Naive B cell (primary cell): Measurements from ENCODE around the gene MOGAT3. TPM values are rescaled to one million over a fixed set of nuclear protein-coding genes. Genes with fewer than 3 reads are reported as not detected.

ENCODE experiments used
- ATAC-seq, 2 donors: fragments of 150-1000 bp; cut with Tn5 transposase; 2 replicates each; pipeline ENCODE4 v1.10.0; 2021; ENCODE audit warnings: low read depth in 2 of 2, mild to moderate bottlenecking in 2 of 2, moderate library complexity in 2 of 2
- DNase-seq: peaks from one replicate; pipeline ENCODE4 v3.0.0; 2022
- H3K27ac Mint-ChIP-seq, 6 donors: one replicate each; pipeline ENCODE4 v1.8.0; 2020 to 2022; ENCODE audit warnings: mild to moderate bottlenecking in 6 of 6, mixed read lengths in 6 of 6, moderate library complexity in 5 of 6, inconsistent platforms in 2 of 6
- H3K27me3 Mint-ChIP-seq, 3 donors: one replicate each; pipeline ENCODE4 v1.8.0; 2021 to 2022; ENCODE audit warnings: mixed read lengths in 3 of 3, mild to moderate bottlenecking in 1 of 3
- H3K36me3 Mint-ChIP-seq, 2 donors: one replicate each; pipeline ENCODE4 v1.8.0; 2020 to 2022; ENCODE audit warnings: mixed read lengths in 2 of 2, inconsistent platforms in 1 of 2, mild to moderate bottlenecking in 1 of 2
- H3K4me1 Mint-ChIP-seq, 3 donors: one replicate each; pipeline ENCODE4 v1.8.0; 2020 to 2022; ENCODE audit warnings: mixed read lengths in 3 of 3, inconsistent platforms in 1 of 3, mild to moderate bottlenecking in 1 of 3, moderate library complexity in 1 of 3
- H3K4me3 Mint-ChIP-seq, 8 donors: one replicate each; pipeline ENCODE4 v1.8.0; 2020 to 2022; ENCODE audit warnings: mild to moderate bottlenecking in 8 of 8, mixed read lengths in 8 of 8, moderate library complexity in 8 of 8, inconsistent platforms in 2 of 8
- H3K9me3 Mint-ChIP-seq, 7 donors: one replicate each; pipeline ENCODE4 v1.8.0; 2020 to 2022; ENCODE audit warnings: mixed read lengths in 7 of 7, mild to moderate bottlenecking in 5 of 7, inconsistent platforms in 2 of 7, moderate library complexity in 1 of 7
- polyA plus RNA-seq, 6 donors: library from polyadenylated mRNA; unstranded; fragments of 300-500 nt; fragmentation: Illumina TruSeq; gene quantifications; one replicate each; pipeline ENCODE4 v1.2.3, GENCODE V29; 2021; ENCODE audit warnings: low read depth in 6 of 6

MOGAT3 gene
- polyA plus RNA-seq, 6 donors from 2014 or later: not detected

DNA sequence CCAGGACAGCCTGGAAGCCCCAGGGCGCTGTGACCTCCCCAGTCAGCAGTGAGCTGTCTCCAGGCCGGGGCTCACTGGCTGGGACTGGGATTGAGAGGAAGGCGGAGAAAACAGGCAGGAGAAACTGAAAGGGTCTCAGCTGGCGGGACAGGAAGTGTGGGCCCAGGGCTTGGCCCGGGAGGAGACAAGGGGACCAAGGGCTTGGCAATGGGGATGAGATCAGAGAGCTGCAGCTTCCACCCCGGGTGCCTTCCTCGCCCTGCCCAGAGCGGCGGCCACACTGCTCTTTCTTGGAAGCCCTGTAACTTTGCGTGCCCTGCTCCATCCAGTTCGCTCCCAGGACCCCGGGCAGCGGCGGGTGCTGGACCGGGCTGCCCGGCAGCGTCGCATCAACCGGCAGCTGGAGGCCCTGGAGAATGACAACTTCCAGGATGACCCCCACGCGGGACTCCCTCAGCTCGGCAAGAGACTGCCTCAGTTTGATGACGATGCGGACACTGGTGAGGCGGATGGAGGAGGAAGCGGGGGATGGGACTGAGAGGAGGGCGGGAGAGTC, 21.5 kb upstream of the MOGAT3 start:
- H3K4me3 Mint-ChIP-seq: no peak overlapping the region
- DNase-seq (no peak), ATAC-seq (no peak)
- no peaks in the 10 kb centered on the region for H3K9me3 Mint-ChIP-seq
- H3K27ac Mint-ChIP-seq: peak overlapping the region in 1 of 6 donors; percentile 47
- peaks cover 29 to 36% (median 34%) of the 10 kb centered on the region in 3 donors for H3K4me1 Mint-ChIP-seq
- peaks cover 0 to 17% of the 10 kb centered on the region in 2 donors for H3K36me3 Mint-ChIP-seq
- H3K27me3 Mint-ChIP-seq: no peaks in the 10 kb centered on the region

DNA sequence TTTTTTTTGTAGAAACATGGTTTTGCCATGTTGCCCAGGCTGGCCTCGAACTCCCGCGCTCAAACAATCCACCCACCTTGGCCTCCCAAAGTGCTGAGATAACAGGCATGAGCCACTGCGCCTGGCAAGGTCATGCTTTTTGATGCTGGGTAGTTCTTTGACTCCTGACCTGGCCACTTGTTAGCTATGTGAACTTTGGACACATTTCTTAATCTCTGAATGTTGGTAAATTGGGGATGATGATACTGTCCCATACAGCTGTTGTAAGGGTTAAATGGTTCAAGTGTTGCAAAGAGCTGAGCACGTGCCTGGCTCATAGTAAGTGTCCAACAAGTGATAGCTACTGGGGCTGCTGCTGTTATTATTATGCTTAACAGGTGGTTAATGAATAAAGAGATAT, 19.5 kb upstream of the MOGAT3 start:
- Mint-ChIP-seq H3K27ac (no peak overlapping the region), H3K36me3 (peaks cover 0 to 17% of the 10 kb centered on the region in 2 donors), H3K4me3 (peak overlapping the region in 4 of 8 donors; percentile 16 to 96 (median 22)), H3K9me3 (no peaks in the 10 kb centered on the region), H3K4me1 (peaks cover 36 to 49% (median 47%) of the 10 kb centered on the region in 3 donors), H3K27me3 (no peaks in the 10 kb centered on the region)
- DNase-seq (no peak), ATAC-seq (no peak)

GRCh38 chr7:101218236-101219125, 17.6 kb upstream of the MOGAT3 start:
- H3K27me3 Mint-ChIP-seq: no peaks in the 10 kb centered on the region
- no peaks in the 10 kb centered on the region for H3K9me3 Mint-ChIP-seq
- DNase-seq (no peak), ATAC-seq (no peak)
- peak overlapping the region; percentile 94 to 98 (median 96) for H3K4me3 Mint-ChIP-seq
- H3K4me1 Mint-ChIP-seq: peaks cover 36 to 45% (median 45%) of the 10 kb centered on the region in 3 donors
- peak overlapping the region; percentile 88 to 96 (median 93) for H3K27ac Mint-ChIP-seq
- H3K36me3 Mint-ChIP-seq: peaks cover 0 to 9% of the 10 kb centered on the region in 2 donors

DNA sequence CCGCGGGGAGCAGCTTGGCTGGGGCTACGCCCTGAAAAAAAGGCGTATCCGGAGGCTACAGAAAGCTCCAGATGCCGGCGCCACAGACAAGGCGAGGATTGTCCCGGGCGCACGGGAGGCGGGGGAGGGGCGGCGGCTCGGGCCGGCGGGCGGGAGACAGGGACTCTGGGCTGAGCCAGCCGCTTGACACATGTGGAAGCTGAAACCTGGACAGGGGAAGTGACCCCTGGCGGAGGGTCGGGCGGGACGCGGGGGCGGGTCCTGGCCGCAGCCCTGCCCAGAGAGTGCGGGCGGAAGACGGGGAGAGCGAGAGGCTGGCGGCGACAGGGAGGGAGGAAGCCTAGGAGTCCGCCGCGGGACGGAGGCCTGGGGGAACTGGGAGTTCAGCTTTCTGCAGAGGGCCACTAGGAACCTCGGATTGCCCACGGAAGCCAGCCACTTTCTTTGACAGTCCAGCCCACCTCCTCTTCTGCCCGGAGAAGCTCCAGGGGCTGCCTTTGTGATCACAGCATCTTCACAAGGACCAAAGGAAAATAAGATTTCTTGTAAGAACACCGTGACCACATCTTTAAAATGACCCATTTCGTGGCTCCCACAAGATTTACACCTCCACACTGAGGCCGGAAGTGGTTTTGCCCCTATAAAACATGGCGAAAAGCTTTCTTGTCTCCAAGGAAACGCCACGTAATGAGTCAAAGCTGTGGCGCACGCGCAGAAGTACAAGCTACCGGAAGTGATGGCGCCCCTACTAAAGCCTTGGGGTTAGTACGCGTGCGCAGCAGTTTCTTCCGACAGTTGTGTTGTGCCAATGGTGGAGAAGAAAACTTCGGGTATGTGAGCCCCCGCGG, 16.8 kb upstream of the MOGAT3 start, which contains the start of the genes PLOD3 and ZNHIT1:
Gene PLOD3, minus strand, starts transcription at position 194 of the 848 bp plus-strand sequence. CDS start 307 bp downstream, outside the sequence.
Gene ZNHIT1, plus strand, starts transcription at position 778 of the 848 bp plus-strand sequence. Its CDS starts 31 bp downstream, at position 809.
- Mint-ChIP-seq H3K27ac (peak within 1 kb of the TSS; percentile 88 to 96 (median 93)), H3K4me1 (peaks cover 36 to 45% (median 45%) of the 10 kb centered on the region in 3 donors), H3K27me3 (no peaks in the 10 kb centered on the region), H3K4me3 (peak within 1 kb of the TSS; percentile 94 to 98 (median 96)), H3K36me3 (peaks cover 0 to 8% of the 10 kb centered on the region in 2 donors), H3K9me3 (no peaks in the 10 kb centered on the region)
- peak; percentile 86 for ATAC-seq
- peak; percentile 92 for DNase-seq

- Mint-ChIP-seq H3K27ac (peak overlapping the region; percentile 26 to 93 (median 60)), H3K9me3 (no peaks in the 10 kb centered on the region), H3K4me1 (peaks cover 32 to 45% (median 40%) of the 10 kb centered on the region in 3 donors), H3K36me3 (peaks cover 0 to 2% of the 10 kb centered on the region in 2 donors), H3K27me3 (no peaks in the 10 kb centered on the region), H3K4me3 (peak overlapping the region; percentile 94 to 98 (median 96))
- DNase-seq: no peak
- ATAC-seq: no peak
These were observed 16.1 kb upstream of the MOGAT3 start for GRCh38 chr7:101216860-101217387.

DNA sequence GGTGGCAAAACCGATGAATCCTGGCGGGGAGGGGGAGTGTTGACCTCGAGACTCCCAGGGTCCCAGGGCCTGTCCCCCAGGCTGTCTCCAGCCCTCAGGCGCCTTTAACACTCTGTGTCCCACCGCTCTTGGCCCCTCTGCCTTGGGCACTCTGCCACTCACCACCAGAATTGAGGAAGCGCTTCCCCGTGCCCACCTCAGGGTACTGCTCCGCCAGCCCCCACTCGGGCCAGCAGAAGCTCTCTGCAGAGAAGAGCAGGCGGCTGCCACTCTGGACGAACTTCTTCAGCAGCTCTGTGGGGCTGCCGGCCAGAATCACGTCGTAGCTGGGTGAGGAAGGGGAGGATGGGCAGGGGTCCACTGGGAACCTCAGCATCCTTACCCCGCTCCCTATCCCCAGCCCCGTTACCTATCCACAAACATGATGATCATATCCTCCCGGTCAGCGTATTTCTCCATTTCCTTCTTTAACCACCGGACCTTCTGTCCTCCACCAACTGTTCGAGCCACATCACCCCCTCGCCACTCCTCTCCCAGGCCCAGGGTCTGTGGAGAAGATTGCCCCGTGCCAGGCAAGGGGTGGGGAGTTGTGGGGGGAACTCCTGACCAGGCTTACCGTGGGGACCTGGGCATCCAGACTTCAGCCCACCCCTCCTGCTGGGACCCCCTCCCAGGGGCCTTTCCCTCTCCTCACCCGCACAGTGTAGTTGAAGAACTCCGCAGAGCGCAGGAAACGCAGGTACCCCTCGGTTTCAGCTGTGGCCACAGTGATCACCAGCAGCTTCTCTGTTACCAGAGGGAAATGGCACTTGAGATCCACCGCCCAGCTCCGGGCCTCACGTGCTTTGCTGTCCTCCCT, 15.4 kb upstream of the MOGAT3 start:
- no peaks in the 10 kb centered on the region for H3K36me3 Mint-ChIP-seq
- ATAC-seq: no peak
- H3K4me1 Mint-ChIP-seq: peaks cover 26 to 41% (median 33%) of the 10 kb centered on the region in 3 donors
- H3K27ac Mint-ChIP-seq: peak overlapping the region; percentile 53 to 93 (median 66)
- DNase-seq: no peak
- no peaks in the 10 kb centered on the region for H3K9me3 Mint-ChIP-seq
- no peaks in the 10 kb centered on the region for H3K27me3 Mint-ChIP-seq
- peak overlapping the region; percentile 82 to 98 (median 96) for H3K4me3 Mint-ChIP-seq

DNA sequence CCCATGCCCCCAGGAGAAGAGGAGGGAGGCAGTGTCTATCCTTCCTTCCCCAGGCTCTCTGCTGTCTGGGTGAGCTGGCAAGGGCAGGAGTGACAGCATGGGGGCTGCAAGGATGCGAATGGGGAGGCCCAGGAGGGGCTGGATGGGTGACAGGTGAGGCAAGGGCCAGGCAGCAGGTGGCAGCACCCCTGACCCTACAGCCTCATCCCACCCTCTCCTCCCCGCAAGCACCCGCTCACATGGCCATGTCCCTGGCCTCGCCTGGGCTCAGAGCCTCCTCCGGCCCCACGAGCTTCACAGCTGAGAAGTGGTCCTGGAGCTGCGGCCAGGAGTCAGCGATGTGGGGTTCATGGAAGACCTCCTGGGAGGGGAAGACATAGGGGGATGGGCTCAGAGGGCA, 11.2 kb upstream of the MOGAT3 start:
- Mint-ChIP-seq H3K4me1 (peaks cover 8 to 13% (median 13%) of the 10 kb centered on the region in 3 donors), H3K27ac (no peak overlapping the region), H3K9me3 (no peaks in the 10 kb centered on the region), H3K27me3 (no peaks in the 10 kb centered on the region), H3K36me3 (peaks cover 0 to 6% of the 10 kb centered on the region in 2 donors), H3K4me3 (peak overlapping the region in 1 of 8 donors; percentile 45)
- ATAC-seq: no peak
- DNase-seq: no peak

- Mint-ChIP-seq H3K27ac (no peak overlapping the region), H3K9me3 (no peaks in the 10 kb centered on the region), H3K4me3 (peak overlapping the region in 2 of 8 donors; percentile 35 to 45), H3K36me3 (peaks cover 0 to 8% of the 10 kb centered on the region in 2 donors), H3K4me1 (peaks cover 4 to 10% (median 9%) of the 10 kb centered on the region in 3 donors), H3K27me3 (peaks cover 0 to under 1% (median 0%) of the 10 kb centered on the region in 3 donors)
- DNase-seq (no peak), ATAC-seq (no peak)
These were observed 10.7 kb upstream of the MOGAT3 start for GRCh38 chr7:101211501-101211900.

DNA sequence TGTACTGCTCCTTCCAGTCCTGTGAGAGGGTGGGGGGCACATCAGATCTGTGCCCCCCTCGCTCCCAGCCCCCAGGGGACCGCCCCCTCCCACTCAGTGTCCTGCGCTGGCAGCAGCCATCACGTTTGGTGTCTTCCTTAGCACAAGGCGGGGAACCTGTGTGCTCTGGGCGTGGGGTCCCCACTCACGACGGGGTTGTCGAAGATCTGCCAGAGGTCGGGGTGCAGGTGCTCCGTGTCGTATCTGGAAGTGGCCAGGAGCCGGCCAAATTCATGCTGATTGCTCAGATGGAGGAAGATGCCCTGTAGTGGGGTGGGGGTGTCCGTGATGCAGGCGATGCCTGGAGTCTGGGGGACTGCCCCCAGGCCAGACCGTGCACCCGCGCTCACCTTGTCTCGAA, 9.3 kb upstream of the MOGAT3 start:
- H3K27ac Mint-ChIP-seq: no peak overlapping the region
- no peaks in the 10 kb centered on the region for H3K9me3 Mint-ChIP-seq
- H3K4me3 Mint-ChIP-seq: no peak overlapping the region
- H3K4me1 Mint-ChIP-seq: no peaks in the 10 kb centered on the region
- peaks cover 0 to 14% of the 10 kb centered on the region in 2 donors for H3K36me3 Mint-ChIP-seq
- ATAC-seq (no peak), DNase-seq (no peak)
- peaks cover 0 to 5% (median 0%) of the 10 kb centered on the region in 3 donors for H3K27me3 Mint-ChIP-seq

DNA sequence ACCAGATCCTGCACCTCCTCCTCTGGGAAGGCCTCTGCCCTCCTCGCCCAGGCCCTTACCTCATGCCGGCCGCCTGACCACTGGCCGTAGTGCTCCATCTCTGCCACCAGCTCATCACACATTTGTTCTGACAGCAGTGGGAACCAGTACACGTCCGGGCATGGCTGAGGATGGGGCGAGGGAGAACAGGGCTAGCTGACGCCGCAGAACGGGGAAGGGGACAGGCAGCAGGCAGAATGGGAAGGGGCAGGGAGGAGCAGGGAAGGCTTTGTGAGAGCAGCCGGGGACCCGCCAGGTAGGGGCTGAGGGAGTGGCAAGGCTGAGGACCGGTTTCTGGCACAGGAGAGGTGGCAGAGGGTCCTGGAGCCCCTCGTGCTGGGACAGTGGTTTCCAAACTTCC, 8.0 kb upstream of the MOGAT3 start:
- DNase-seq (no peak), ATAC-seq (no peak)
- Mint-ChIP-seq H3K4me3 (no peak overlapping the region), H3K27me3 (peaks cover 0 to 11% (median 3%) of the 10 kb centered on the region in 3 donors), H3K4me1 (peaks cover 1 to 5% (median 5%) of the 10 kb centered on the region in 3 donors), H3K9me3 (no peaks in the 10 kb centered on the region), H3K27ac (no peak overlapping the region), H3K36me3 (peaks cover 0 to 14% of the 10 kb centered on the region in 2 donors)

DNA sequence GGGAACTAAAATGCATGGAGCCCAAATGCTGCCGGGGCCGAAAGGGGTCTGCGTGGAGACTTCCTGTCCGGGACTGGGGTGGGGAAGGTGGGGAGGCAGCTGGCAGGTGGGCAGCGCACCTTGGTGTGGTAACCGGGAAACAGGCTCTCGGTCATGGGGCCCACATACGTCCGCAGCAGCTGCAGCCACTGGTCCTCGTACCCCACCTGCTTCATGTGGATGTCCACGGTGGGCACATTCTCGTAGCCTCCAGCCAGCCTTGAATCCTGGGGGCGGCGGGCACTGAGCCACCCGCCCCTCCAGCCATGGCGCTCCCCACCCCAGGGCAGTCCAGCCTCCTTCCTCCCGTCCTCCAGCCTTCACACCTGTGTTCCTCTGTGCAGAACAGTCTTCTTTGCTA, 6.6 kb upstream of the MOGAT3 start:
- no peak for ATAC-seq

GRCh38 chr7:101206665-101207042, 5.8 kb upstream of the MOGAT3 start:
- ATAC-seq: no peak
- Mint-ChIP-seq H3K27me3 (peaks cover 0 to 26% (median 15%) of the 10 kb centered on the region in 3 donors), H3K9me3 (no peaks in the 10 kb centered on the region), H3K27ac (peak overlapping the region in 1 of 6 donors; percentile 50), H3K4me3 (no peak overlapping the region), H3K4me1 (peaks cover 8 to 19% (median 17%) of the 10 kb centered on the region in 3 donors), H3K36me3 (peaks cover 0 to 14% of the 10 kb centered on the region in 2 donors)
- DNase-seq: no peak

More for the DNA sequence above, 6.6 kb upstream of the MOGAT3 start:
- H3K27ac Mint-ChIP-seq: no peak overlapping the region
- peaks cover 0 to 21% (median 15%) of the 10 kb centered on the region in 3 donors for H3K27me3 Mint-ChIP-seq
- H3K9me3 Mint-ChIP-seq: no peaks in the 10 kb centered on the region
- H3K4me3 Mint-ChIP-seq: no peak overlapping the region
- peaks cover 0 to 14% of the 10 kb centered on the region in 2 donors for H3K36me3 Mint-ChIP-seq
- H3K4me1 Mint-ChIP-seq: peaks cover 8 to 17% (median 13%) of the 10 kb centered on the region in 3 donors
- no peak for DNase-seq
